Mucosa of descending colon (tissue), 3 donors: Measurements from ENCODE around the gene CD151. TPM values are rescaled to one million over a fixed set of nuclear protein-coding genes. Genes with fewer than 3 reads are reported as not detected.
A peak's percentile ranks its signal among the peaks of the same experiment; 100 is the strongest.

Experiments used
- ATAC-seq: fragments of 200-7000 bp; cut with Tn5 transposase; one replicate; pipeline ENCODE4 v1.9.1; 2020; ENCODE audit warnings: mild to moderate bottlenecking, moderate library complexity
- DNase-seq, 3 donors: peaks; one replicate each; pipeline ENCODE4 v3.0.0-alpha.2; 2020
- H3K36me3 ChIP-seq: fragments of 200-600 bp; one replicate; pipeline ENCODE4 v1.8.0; 2021; ENCODE audit warnings: low read depth, mild to moderate bottlenecking
- H3K4me1 ChIP-seq: fragments of 200-600 bp; one replicate; pipeline ENCODE4 v1.8.0; 2021; ENCODE audit warnings: low read depth, mild to moderate bottlenecking
- H3K4me3 ChIP-seq: fragments of 200-600 bp; one replicate; pipeline ENCODE4 v1.8.0; 2021; ENCODE audit warnings: mild to moderate bottlenecking
- H3K9me3 ChIP-seq: fragments of 200-600 bp; one replicate; pipeline ENCODE4 v1.8.0; 2021; ENCODE audit warnings: mild to moderate bottlenecking
- intact Hi-C, 2 donors: fragments of 100-400 bp; cut with DNase I in 1 of 2; cut with micrococcal nuclease in 1 of 2; formaldehyde crosslinking; loops; one replicate each; pipeline versions ENCODE4 v1.11.0 to v1.11.1; 2022; cut with DNase I, micrococcal nuclease
- total RNA-seq, 3 donors: library from RNA; stranded (reverse); fragmentation: NEBNext Ultra II Directional in 2 of 3; extraction: Animal tissue kit (Norgen Biotek cat#: 25700) in 2 of 3; gene quantifications; one replicate each; pipeline versions ENCODE4 v1.2.1 to v1.2.4, GENCODE V29; 2021 to 2023
- TF ChIP-seq, protein P1 (sequence below): fragments of 200-600 bp; IDR thresholded peaks from one replicate; pipeline ENCODE4 v1.8.0; 2022; ENCODE audit warnings: antibody characterized with exemption, mild to moderate bottlenecking
- donor health status: DM: no; HTN: no; CAD: no; lungs with moderate emphysema.
- donor health status: DM: no; HTN: no; CAD: no.
- donor health status: DM: no; HTN: yes; CAD: no.

CD151 gene
- total RNA-seq, 3 donors from 2014 or later, result 364 to 415 (median 378) TPM

DNA sequence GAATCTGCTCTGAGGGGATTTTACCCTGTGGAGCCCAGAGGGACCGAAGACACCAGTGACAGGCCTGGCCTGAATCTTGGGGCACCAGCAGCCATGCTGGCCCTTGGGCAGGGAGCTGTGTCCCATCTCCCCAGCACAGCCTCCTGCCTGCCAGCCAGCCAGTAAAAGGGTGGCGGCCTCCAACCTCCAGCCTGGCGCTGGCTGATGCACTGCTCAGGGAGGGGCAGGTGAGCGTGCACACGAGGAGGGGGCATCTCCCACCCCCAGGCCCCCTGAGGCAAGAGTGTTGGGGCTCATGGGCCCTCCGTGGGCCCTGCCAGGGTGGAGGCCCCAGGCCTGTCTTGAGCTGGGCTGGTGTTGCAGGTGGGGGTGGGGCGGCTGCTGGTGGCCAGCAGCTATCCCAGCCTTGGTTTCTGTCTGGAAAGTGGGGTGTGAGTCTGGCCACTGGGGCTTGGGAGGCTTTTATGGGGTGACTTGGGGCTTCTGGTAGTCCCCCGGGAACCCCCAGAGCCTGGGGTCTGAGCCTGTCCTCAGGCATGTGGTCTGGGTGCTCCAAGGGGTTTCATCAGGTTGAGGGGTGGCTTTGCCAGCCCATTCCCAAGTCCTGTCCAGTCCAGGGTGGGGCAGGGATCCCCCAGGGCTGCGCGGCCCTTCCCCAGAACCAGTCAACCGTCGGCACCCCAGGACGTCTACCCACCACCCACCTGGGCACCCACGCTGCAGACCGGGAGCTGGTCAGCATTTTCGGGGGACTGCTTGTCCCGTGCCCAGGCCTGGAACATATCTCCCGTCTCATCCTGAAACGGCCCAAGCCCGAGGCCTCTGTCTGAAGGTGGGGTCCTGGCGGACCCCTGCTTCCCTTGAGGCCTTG, 27.7 kb downstream of the CD151 start:
- intact Hi-C loops, result no loop called here
- TF ChIP-seq, protein P1, sequence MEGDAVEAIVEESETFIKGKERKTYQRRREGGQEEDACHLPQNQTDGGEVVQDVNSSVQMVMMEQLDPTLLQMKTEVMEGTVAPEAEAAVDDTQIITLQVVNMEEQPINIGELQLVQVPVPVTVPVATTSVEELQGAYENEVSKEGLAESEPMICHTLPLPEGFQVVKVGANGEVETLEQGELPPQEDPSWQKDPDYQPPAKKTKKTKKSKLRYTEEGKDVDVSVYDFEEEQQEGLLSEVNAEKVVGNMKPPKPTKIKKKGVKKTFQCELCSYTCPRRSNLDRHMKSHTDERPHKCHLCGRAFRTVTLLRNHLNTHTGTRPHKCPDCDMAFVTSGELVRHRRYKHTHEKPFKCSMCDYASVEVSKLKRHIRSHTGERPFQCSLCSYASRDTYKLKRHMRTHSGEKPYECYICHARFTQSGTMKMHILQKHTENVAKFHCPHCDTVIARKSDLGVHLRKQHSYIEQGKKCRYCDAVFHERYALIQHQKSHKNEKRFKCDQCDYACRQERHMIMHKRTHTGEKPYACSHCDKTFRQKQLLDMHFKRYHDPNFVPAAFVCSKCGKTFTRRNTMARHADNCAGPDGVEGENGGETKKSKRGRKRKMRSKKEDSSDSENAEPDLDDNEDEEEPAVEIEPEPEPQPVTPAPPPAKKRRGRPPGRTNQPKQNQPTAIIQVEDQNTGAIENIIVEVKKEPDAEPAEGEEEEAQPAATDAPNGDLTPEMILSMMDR, result no peak
- DNase-seq (no peak), ATAC-seq (peak; percentile 4)
- Histone ChIP-seq H3K4me1 (peaks cover 7% of the 10 kb centered on the region), H3K9me3 (no peaks in the 10 kb centered on the region), H3K36me3 (no peaks in the 10 kb centered on the region), H3K4me3 (no peak overlapping the region)

DNA sequence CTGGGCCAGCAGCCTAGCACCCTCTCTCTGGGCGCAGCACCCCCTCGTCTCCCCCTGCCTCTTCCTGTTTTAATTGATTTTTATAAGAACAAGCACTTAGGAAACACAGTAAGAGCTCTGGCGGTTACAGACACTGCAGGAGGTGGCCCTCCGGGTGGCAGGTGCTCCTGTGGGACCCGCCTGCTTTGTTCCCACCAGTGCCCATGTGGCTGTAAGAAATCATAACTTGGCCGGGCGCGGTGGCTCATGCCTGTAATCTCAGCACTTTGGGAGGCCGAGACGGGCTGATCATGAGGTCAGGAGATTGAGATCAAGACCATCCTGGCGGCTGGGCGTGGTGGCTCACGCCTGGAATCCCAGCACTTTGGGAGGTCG, 28.3 kb downstream of the CD151 start:
- peaks cover 7% of the 10 kb centered on the region for H3K4me1 ChIP-seq
- H3K9me3 ChIP-seq, result no peaks in the 10 kb centered on the region
- no peak for DNase-seq
- intact Hi-C loops, result no loop called here
- no peak overlapping the region for H3K4me3 ChIP-seq
- TF ChIP-seq, protein P1, result no peak
- no peaks in the 10 kb centered on the region for H3K36me3 ChIP-seq
- no peak for ATAC-seq

DNA sequence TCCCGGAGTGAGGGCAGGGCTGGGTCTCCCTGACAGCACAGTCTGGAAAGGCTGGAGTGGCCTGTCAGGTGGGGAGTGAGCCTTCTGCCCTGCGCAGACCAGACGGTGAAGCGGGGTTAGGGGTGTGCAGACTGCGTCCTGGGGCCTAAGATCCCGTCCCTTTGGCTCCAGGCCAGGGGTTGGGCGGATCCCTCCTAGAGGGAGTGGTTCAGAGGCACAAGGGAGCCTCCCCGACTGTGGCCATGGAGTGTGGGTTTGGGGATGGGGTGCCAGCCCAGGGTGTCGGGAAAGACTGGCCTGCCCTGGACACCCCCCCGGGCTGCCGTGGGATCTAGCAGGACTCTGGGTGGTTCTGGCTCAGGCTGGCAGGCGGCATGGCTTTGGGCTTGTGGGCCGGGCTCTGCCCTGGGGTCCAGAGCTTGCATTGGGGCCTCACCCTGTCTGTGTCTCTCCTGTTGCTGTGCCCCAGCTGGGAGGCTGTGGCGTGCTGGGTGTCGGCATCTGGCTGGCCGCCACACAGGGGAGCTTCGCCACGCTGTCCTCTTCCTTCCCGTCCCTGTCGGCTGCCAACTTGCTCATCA, 29.4 kb downstream of the CD151 start:
- Histone ChIP-seq H3K36me3 (no peaks in the 10 kb centered on the region), H3K9me3 (no peaks in the 10 kb centered on the region), H3K4me3 (no peak overlapping the region), H3K4me1 (peaks cover 7% of the 10 kb centered on the region)
- DNase-seq, result peak in 2 of 3 donors; percentile 64 to 70
- intact Hi-C loops, result no loop called here
- ATAC-seq, result peak; percentile 28
- TF ChIP-seq, protein P1, result no peak

DNA sequence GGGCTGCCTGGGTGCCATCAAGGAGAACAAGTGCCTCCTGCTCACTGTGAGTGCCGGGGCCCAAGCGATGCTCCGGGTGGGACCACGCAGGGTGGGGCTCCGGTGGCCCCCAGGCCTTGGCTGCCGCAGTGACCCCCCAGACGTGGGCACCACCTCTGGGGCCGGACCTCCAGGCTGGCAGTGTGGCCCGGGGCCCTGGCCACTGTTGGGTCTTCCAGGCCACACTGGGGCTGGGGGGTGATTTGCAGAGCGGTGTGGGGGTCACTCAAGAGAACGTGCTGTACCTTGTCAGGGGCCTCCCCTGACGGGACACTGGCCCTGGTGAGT, 29.9 kb downstream of the CD151 start:
- ATAC-seq (no peak), DNase-seq (no peak)
- TF ChIP-seq, protein P1, result no peak
- Histone ChIP-seq H3K36me3 (no peaks in the 10 kb centered on the region), H3K4me1 (peaks cover 7% of the 10 kb centered on the region), H3K9me3 (no peaks in the 10 kb centered on the region), H3K4me3 (no peak overlapping the region)
- intact Hi-C loops, result no loop called here

DNA sequence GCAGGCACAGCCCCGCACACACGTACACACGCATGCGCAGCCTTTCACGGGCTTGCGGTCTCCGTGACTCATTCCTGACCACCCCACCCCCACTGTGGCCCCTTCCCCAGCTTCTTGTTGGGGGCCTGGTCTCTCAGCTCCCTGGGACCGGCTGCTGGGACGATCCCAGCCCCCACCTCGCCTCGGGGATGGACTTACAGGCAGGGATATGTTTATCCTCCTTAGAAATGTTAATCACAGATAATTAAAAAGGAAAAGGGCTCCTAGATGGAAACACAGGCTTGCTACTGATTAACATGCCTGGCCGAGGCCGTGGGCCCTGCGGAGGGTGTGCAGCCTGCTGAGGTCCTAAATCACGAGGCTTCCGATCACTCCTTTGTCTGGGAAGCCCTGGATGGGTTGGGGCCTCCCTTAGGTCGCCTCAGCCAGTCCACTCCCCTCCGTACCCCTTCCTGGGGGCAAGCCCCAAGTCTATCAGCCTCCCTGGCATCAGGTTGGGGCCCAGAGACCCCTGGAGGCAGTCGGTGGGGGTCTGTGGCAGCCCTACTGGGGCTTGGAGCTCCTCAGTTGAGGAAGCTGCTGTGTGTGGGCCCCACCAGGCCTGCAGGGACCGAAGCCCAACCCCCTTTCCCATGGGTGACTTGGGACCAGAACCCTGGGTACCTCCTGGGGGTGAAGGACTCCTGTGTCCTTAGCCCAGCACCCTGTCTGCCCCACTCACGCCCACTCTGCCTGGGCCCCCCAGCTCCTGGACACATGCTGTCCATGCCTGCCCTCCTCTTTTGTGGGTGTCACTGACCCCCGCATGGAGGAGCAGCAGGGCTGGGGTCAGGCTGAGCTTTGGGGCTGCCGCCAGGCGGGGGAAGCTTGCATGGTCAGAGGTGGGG, 30.5 kb downstream of the CD151 start:
- peaks cover 7% of the 10 kb centered on the region for H3K4me1 ChIP-seq
- ATAC-seq, result no peak
- no peak for DNase-seq
- intact Hi-C loops, result no loop called here
- no peak overlapping the region for H3K4me3 ChIP-seq
- no peaks in the 10 kb centered on the region for H3K9me3 ChIP-seq
- H3K36me3 ChIP-seq, result no peaks in the 10 kb centered on the region
- TF ChIP-seq, protein P1, result no peak
